Stimulated activated CD8-positive, alpha-beta memory T cell treated with anti-CD3 and anti-CD28 coated beads, Interleukin-12 subunit alpha, Interleukin-12 subunit beta, amount 100 ng/mL, for 4 hours (primary cell): ENCODE data around the gene TCN1.

Source experiments
- DNase-seq: peaks from one replicate; pipeline ENCODE4 v3.0.0-alpha.2; 2020; ENCODE audit warnings: low read depth

The TCN1 gene

DNA sequence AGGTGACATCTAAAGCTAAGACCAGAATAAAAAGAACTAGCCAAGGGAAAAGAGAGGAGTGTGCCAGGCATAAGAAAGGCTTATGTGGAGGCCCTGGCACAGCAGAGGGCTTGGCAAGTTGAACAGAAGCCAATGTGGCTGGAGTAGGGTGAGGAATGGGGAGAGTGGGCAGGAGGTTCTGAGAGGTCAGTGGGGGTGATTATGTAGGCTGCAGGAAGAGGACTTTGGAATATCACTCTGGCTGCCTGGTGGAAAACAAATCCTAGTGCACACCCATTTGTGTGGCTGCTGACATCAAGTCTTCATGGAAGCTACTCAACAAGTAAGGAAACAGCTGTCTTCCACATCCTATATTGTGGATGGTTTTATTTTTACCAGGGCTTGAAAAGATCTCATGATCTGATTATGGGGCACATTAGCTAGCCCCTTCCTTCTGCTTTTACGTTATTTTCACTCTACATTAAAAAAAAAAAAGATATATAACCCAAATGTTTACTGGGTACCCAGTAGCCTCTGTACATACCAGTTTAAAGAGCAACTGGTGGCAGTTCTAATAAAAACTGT is 59.2 kb downstream of the TCN1 start:
- DNase-seq, result no peak

GRCh38 chr11:59804061-59804460 is 62.2 kb downstream of the TCN1 start:
- DNase-seq, result no peak
